Liver (tissue), 3 donors: ENCODE results near the gene PCYT1A.

ENCODE experiments used
- GABPA ChIP-seq, 2 donors: IDR thresholded peaks in 1 of 2; conservative IDR thresholded peaks in 1 of 2; 2 replicates each; pipeline ENCODE4 v1.6.1; 2016; ENCODE audit warnings: antibody characterized with exemption in 2 of 2, mild to moderate bottlenecking in 1 of 2, moderate library complexity in 1 of 2
- TF ChIP-seq, protein P1 (sequence below): fragments of 150-350 bp; IDR thresholded peaks from 2 replicates; pipeline ENCODE4 v1.5.1; 2017; ENCODE audit warnings: improper control_type of control experiment, low read depth, low read length; ENCODE audit not compliant: missing input control
- TF ChIP-seq, protein P2 (sequence below): IDR thresholded peaks from 2 replicates; pipeline ENCODE4 v1.6.1; 2016; ENCODE audit warnings: antibody characterized with exemption, mild to moderate bottlenecking
- donor health status: healthy.
- donor health status: healthy.

DNA sequence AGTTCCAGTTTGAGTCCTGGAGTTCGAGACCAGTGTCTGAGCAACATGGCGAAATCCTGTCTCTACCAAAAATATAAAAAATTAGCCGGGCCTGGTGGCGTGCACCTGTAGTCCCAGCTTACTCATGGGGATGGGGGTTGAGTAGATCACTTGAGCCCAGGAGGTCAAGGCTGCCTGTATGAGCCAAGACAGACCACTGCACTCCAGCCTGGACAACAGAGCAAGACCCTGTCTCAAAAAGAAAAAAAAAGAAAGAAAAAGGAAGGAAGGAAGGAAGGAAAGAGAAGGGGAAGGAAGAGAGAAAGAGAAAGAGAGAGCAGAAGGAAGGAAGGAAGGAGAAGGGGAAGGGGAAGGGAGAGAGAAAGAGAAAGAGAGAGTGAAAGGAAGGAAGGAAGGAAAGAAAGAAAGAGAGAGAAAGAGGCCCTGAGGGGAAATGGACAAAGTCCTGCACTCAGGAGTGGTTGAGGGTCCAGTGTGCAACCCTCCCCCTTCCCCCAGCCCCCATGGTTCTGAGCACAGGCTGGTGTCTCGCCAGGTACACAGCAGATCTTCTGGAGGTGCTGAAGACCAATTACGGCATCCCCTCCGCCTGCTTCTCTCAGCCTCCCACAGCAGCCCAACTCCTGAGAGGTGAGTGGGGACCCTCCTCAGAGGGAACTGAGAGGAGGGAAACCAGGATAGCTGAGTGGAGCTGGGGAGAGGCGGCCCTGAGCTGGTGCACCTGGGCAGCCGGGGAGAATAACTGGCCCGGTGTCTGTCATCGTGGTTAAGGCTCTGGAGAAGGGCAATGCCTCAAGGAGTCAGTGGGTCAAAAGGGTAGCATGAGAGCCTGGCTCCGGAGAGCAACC lies 70.0 kb downstream of the PCYT1A start:
- TF ChIP-seq GABPA (IDR thresholded peaks at IDR 0.05 in 1 of 2, conservative IDR thresholded peaks at IDR 0.05 in 1 of 2) = no peak
- TF ChIP-seq, protein P1, sequence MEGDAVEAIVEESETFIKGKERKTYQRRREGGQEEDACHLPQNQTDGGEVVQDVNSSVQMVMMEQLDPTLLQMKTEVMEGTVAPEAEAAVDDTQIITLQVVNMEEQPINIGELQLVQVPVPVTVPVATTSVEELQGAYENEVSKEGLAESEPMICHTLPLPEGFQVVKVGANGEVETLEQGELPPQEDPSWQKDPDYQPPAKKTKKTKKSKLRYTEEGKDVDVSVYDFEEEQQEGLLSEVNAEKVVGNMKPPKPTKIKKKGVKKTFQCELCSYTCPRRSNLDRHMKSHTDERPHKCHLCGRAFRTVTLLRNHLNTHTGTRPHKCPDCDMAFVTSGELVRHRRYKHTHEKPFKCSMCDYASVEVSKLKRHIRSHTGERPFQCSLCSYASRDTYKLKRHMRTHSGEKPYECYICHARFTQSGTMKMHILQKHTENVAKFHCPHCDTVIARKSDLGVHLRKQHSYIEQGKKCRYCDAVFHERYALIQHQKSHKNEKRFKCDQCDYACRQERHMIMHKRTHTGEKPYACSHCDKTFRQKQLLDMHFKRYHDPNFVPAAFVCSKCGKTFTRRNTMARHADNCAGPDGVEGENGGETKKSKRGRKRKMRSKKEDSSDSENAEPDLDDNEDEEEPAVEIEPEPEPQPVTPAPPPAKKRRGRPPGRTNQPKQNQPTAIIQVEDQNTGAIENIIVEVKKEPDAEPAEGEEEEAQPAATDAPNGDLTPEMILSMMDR = no peak
- TF ChIP-seq, protein P2, sequence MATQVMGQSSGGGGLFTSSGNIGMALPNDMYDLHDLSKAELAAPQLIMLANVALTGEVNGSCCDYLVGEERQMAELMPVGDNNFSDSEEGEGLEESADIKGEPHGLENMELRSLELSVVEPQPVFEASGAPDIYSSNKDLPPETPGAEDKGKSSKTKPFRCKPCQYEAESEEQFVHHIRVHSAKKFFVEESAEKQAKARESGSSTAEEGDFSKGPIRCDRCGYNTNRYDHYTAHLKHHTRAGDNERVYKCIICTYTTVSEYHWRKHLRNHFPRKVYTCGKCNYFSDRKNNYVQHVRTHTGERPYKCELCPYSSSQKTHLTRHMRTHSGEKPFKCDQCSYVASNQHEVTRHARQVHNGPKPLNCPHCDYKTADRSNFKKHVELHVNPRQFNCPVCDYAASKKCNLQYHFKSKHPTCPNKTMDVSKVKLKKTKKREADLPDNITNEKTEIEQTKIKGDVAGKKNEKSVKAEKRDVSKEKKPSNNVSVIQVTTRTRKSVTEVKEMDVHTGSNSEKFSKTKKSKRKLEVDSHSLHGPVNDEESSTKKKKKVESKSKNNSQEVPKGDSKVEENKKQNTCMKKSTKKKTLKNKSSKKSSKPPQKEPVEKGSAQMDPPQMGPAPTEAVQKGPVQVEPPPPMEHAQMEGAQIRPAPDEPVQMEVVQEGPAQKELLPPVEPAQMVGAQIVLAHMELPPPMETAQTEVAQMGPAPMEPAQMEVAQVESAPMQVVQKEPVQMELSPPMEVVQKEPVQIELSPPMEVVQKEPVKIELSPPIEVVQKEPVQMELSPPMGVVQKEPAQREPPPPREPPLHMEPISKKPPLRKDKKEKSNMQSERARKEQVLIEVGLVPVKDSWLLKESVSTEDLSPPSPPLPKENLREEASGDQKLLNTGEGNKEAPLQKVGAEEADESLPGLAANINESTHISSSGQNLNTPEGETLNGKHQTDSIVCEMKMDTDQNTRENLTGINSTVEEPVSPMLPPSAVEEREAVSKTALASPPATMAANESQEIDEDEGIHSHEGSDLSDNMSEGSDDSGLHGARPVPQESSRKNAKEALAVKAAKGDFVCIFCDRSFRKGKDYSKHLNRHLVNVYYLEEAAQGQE = no peak
